Measurements from ENCODE around the gene GALNT17. TPM values are rescaled to one million over a fixed set of nuclear protein-coding genes. Genes with fewer than 3 reads are reported as not detected.
"Not testable (repeated sequence)": the region's sequence is repeated elsewhere in the genome, so short reads cannot be mapped to it uniquely, and the experiment has no call there.

GALNT17 gene
- total RNA-seq, 1 donor: not detected

- TF ChIP-seq CTCF (IDR thresholded peaks at IDR 0.05; ENCODE audit: insufficient read depth, low read depth, low read length): no peak
These were observed 122.8 kb downstream of the GALNT17 start for GRCh38 chr7:71254751-71255150.

GRCh38 chr7:71255537-71256178, 123.7 kb downstream of the GALNT17 start:
- TF ChIP-seq CTCF (IDR thresholded peaks at IDR 0.05; ENCODE audit: insufficient read depth, low read depth, low read length): no peak
- DNase-seq (ENCODE audit: low read depth): no peak
- H3K4me3 ChIP-seq (ENCODE audit: low read depth, low read length): no peak overlapping the region

More at GRCh38 chr7:71254751-71255150, 122.8 kb downstream of the GALNT17 start:
- no peak overlapping the region for H3K4me3 ChIP-seq (ENCODE audit: low read depth, low read length)
- no peak for DNase-seq (ENCODE audit: low read depth)

GRCh38 chr7:71261066-71261465, 129.1 kb downstream of the GALNT17 start:
- DNase-seq (ENCODE audit: low read depth): no peak
- H3K4me3 ChIP-seq (ENCODE audit: low read depth, low read length): no peak overlapping the region
- TF ChIP-seq CTCF (IDR thresholded peaks at IDR 0.05; ENCODE audit: insufficient read depth, low read depth, low read length): no peak

GRCh38 chr7:71262834-71263233, 130.9 kb downstream of the GALNT17 start:
- not testable (repeated sequence) for DNase-seq (ENCODE audit: low read depth); H3K4me3 ChIP-seq (ENCODE audit: low read depth, low read length)

- DNase-seq (ENCODE audit: low read depth): no peak
- no peak for TF ChIP-seq CTCF (IDR thresholded peaks at IDR 0.05; ENCODE audit: insufficient read depth, low read depth, low read length)
- H3K4me3 ChIP-seq (ENCODE audit: low read depth, low read length): no peak overlapping the region
These were observed 132.1 kb downstream of the GALNT17 start for GRCh38 chr7:71264005-71264404.

DNA sequence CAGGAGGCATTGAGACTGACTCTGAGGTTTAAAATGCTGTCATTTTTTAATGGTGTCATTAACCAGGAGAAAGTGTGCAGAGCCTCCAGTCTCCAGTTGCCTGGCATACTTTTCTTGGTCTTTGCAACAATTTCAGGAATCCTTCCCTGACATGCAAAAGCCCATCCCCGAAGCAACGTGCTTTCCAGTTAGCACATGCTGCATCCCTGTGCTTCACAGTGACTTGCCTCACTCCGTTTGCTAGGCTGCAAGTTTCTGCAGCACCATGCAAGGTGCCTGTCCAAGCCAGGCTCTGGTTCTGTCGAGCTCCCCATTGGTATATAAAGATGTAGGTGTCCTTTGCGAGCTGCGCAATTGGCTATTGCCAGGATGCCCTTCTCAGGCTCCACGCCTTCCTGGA, 135.0 kb downstream of the GALNT17 start:
- no peak overlapping the region for H3K4me3 ChIP-seq (ENCODE audit: low read depth, low read length)
- DNase-seq (ENCODE audit: low read depth): no peak
- no peak for TF ChIP-seq CTCF (IDR thresholded peaks at IDR 0.05; ENCODE audit: insufficient read depth, low read depth, low read length)

DNA sequence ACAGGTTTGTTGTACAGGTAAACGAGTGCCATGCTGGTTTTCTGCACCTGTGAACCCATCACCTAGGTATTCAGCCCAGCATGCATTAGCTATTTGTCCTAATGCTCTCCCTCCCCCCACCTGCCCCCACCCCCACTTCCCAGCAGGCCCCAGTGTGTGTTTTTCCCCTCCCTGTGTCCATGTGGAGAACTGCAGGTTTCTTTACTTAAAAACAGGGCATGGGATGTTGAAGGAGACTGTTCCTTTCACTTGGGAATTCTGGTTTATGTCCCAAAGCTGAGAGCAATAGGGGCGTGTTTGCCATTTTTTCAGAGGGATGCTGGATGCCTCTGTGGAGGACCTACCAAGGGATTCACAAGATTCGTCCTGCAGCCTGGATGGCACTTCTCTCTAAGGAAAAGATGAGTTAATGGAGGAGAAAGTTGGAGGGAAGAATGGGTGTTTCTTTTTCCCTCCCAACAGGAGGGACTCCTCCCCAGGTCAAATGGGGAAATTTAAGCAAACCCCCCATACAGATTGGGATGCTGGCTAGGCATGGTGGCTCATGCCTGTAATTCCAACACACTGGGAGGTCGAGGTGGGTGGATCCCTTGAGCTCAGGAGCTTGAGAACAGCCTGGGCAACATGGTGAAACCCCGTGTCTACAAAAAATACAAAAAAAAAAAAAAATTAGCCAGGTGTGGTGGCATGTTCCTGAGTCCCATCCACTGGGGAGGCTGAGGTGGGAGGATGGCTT, 136.0 kb downstream of the GALNT17 start:
- no peak overlapping the region for H3K4me3 ChIP-seq (ENCODE audit: low read depth, low read length)
- no peak for TF ChIP-seq CTCF (IDR thresholded peaks at IDR 0.05; ENCODE audit: insufficient read depth, low read depth, low read length)
- DNase-seq (ENCODE audit: low read depth): no peak

Data from fibroblast of villous mesenchyme (primary cell).